ENCODE measurements around the gene GSN. TPM values are rescaled to one million over a fixed set of nuclear protein-coding genes. Genes with fewer than 3 reads are reported as not detected.

Gene GSN
- total RNA-seq, 2 donors from 2014 or later = 57.0 to 77.2 TPM

GRCh38 chr9:121345070-121345469 lies 77.1 kb downstream of the GSN start:
- Mint-ChIP-seq H3K27me3 (ENCODE audit: insufficient read depth) (no peaks in the 10 kb centered on the region), H3K9me3 (no peaks in the 10 kb centered on the region), H3K36me3 (ENCODE audit: low read depth) (peaks cover 2% of the 10 kb centered on the region), H3K27ac (no peak overlapping the region), H3K4me1 (no peaks in the 10 kb centered on the region), H3K4me3 (no peak overlapping the region)
- no peak overlapping the region for H3K4me3 ChIP-seq (ENCODE audit: low read length)
- no peaks in the 10 kb centered on the region for H3K4me1 ChIP-seq (ENCODE audit: control insufficient read depth, insufficient read depth, low read length)
- TF ChIP-seq CTCF (conservative IDR thresholded peaks at IDR 0.05) = no peak
- no peak overlapping the region for H3K27ac ChIP-seq (ENCODE audit: low read depth, low read length)
- H3K36me3 ChIP-seq (ENCODE audit: control insufficient read depth, insufficient read depth, low read length) = no peaks in the 10 kb centered on the region
- 89 to 95% methylated on average over 3 of the region's 3 CpGs for WGBS, 2 experiments (ENCODE audit: insufficient coverage in 1 of 2, insufficient read length in 1 of 2)
- H3K9ac ChIP-seq (ENCODE audit: extremely low read depth, low read length, poor library complexity, severe bottlenecking) = no peak overlapping the region
- no peak for DNase-seq
- H3K9me3 ChIP-seq (ENCODE audit: control insufficient read depth, low read length) = no peaks in the 10 kb centered on the region
- H3K27me3 ChIP-seq (ENCODE audit: control insufficient read depth, insufficient read depth, low read length, poor library complexity, severe bottlenecking) = no peaks in the 10 kb centered on the region

GRCh38 chr9:121348221-121348620 lies 80.3 kb downstream of the GSN start:
- H3K9me3 ChIP-seq (ENCODE audit: control insufficient read depth, low read length) = no peaks in the 10 kb centered on the region
- H3K27ac ChIP-seq (ENCODE audit: low read depth, low read length) = no peak overlapping the region
- Mint-ChIP-seq H3K9me3 (no peaks in the 10 kb centered on the region), H3K27ac (no peak overlapping the region), H3K4me3 (no peak overlapping the region), H3K36me3 (ENCODE audit: low read depth) (peaks cover 2% of the 10 kb centered on the region), H3K27me3 (ENCODE audit: insufficient read depth) (no peaks in the 10 kb centered on the region), H3K4me1 (peaks cover 14% of the 10 kb centered on the region)
- H3K36me3 ChIP-seq (ENCODE audit: control insufficient read depth, insufficient read depth, low read length) = no peaks in the 10 kb centered on the region
- H3K4me1 ChIP-seq (ENCODE audit: control insufficient read depth, insufficient read depth, low read length) = peaks cover 10% of the 10 kb centered on the region
- H3K9ac ChIP-seq (ENCODE audit: extremely low read depth, low read length, poor library complexity, severe bottlenecking) = no peak overlapping the region
- no peak for DNase-seq
- H3K4me3 ChIP-seq (ENCODE audit: low read length) = no peak overlapping the region
- 85 to 92% methylated on average over 3 of the region's 3 CpGs for WGBS, 2 experiments (ENCODE audit: insufficient coverage in 1 of 2, insufficient read length in 1 of 2)
- no peaks in the 10 kb centered on the region for H3K27me3 ChIP-seq (ENCODE audit: control insufficient read depth, insufficient read depth, low read length, poor library complexity, severe bottlenecking)
- no peak for TF ChIP-seq CTCF (conservative IDR thresholded peaks at IDR 0.05)

GRCh38 chr9:121349009-121349408 lies 81.0 kb downstream of the GSN start:
- DNase-seq = no peak
- Mint-ChIP-seq H3K27me3 (ENCODE audit: insufficient read depth) (no peaks in the 10 kb centered on the region), H3K9me3 (no peaks in the 10 kb centered on the region), H3K4me1 (peaks cover 22% of the 10 kb centered on the region), H3K36me3 (ENCODE audit: low read depth) (peaks cover 8% of the 10 kb centered on the region), H3K4me3 (no peak overlapping the region), H3K27ac (no peak overlapping the region)
- no peak for TF ChIP-seq CTCF (conservative IDR thresholded peaks at IDR 0.05)
- H3K36me3 ChIP-seq (ENCODE audit: control insufficient read depth, insufficient read depth, low read length) = no peaks in the 10 kb centered on the region
- H3K27me3 ChIP-seq (ENCODE audit: control insufficient read depth, insufficient read depth, low read length, poor library complexity, severe bottlenecking) = no peaks in the 10 kb centered on the region
- no peak overlapping the region for H3K9ac ChIP-seq (ENCODE audit: extremely low read depth, low read length, poor library complexity, severe bottlenecking)
- no peaks in the 10 kb centered on the region for H3K9me3 ChIP-seq (ENCODE audit: control insufficient read depth, low read length)
- H3K4me1 ChIP-seq (ENCODE audit: control insufficient read depth, insufficient read depth, low read length) = peaks cover 10% of the 10 kb centered on the region
- no peak overlapping the region for H3K4me3 ChIP-seq (ENCODE audit: low read length)
- 82 to 91% methylated on average over 5 to 7 of the region's 8 CpGs for whole genome bisulfite sequencing, 2 experiments (ENCODE audit: insufficient coverage in 1 of 2, insufficient read length in 1 of 2)
- H3K27ac ChIP-seq (ENCODE audit: low read depth, low read length) = no peak overlapping the region

Measured in endodermal cell (in vitro differentiated cells).